Adrenal gland (tissue), 12 donors: Measurements from ENCODE around the gene FHIP1B. TPM values are rescaled to one million over a fixed set of nuclear protein-coding genes. Genes with fewer than 3 reads are reported as not detected.

Source experiments
- DNase-seq, 7 donors: peaks; one replicate each; pipeline ENCODE4 v3.0.0-alpha.2; 2019 to 2020
- H3K27ac ChIP-seq, 5 donors: fragments of 200-600 bp; sonication (generic) in 4 of 5; 1 replicate in 3 of 5; 2 replicates in 2 of 5; pipeline versions ENCODE4 v1.5.1 to v1.8.0; 2016 to 2020; ENCODE audit warnings: mild to moderate bottlenecking in 1 of 5
- H3K27me3 ChIP-seq: fragments of 200-600 bp; 2 replicates; pipeline ENCODE4 v1.8.0; 2021
- H3K36me3 ChIP-seq, 2 donors: fragments of 200-600 bp; replicated peaks in 1 of 2; 1 replicate in 1 of 2; 2 replicates in 1 of 2; pipeline versions ENCODE4 v1.5.1 to v1.8.0; 2018 to 2022
- H3K4me1 ChIP-seq, 2 donors: fragments of 200-600 bp; replicated peaks in 1 of 2; 1 replicate in 1 of 2; 2 replicates in 1 of 2; pipeline versions ENCODE4 v1.5.1 to v1.8.0; 2018 to 2021
- H3K4me3 ChIP-seq, 4 donors: fragments of 200-600 bp; sonication (generic) in 3 of 4; one replicate each; pipeline ENCODE4 v1.5.1; 2016 to 2018
- H3K9me3 ChIP-seq, 3 donors: fragments of 200-600 bp; sonication (generic) in 1 of 3; replicated peaks in 1 of 3; 1 replicate in 2 of 3; 2 replicates in 1 of 3; pipeline versions ENCODE4 v1.5.1 to v1.8.0; 2016 to 2021
- POLR2A ChIP-seq, 2 donors: fragments of 450-650 bp; IDR thresholded peaks; one replicate each; pipeline ENCODE4 v1.6.1; 2017; ENCODE audit warnings: antibody characterized with exemption in 2 of 2, mild to moderate bottlenecking in 2 of 2, moderate library complexity in 1 of 2
- WGBS, 4 donors: extraction: QIAGEN DNeasy Blood & Tissue Kit in 2 of 4; methylation state at CpG; one replicate each; pipeline versions ENCODE4 v1.1.5 to v1.1.7; 2013 to 2017; 5-methylcytosine and 5-hydroxymethylcytosine counted together
- intact Hi-C, 2 donors: fragments of 100-400 bp; cut with DNase I; formaldehyde crosslinking; loops; one replicate each; pipeline versions ENCODE4 v1.14.1 to v1.15.0; 2022 to 2023
- polyA plus RNA-seq, 3 donors: library from polyadenylated mRNA; stranded (reverse); fragments of 200-250 nt in 2 of 3; fragments of 350-450 nt in 1 of 3; fragmentation: Illumina TruSeq in 1 of 3; extraction: RNeasy Lipid Tissue Mini Kit (QIAGEN cat#74804) in 1 of 3; gene quantifications; one replicate each; pipeline ENCODE4 v1.2.3, GENCODE V29; 2013 to 2014
- total RNA-seq, 9 donors: library from RNA; depleted of rRNA in 4 of 9; stranded (reverse); fragments of >200 nt in 4 of 9; fragments of 120-200 nt in 1 of 9; fragmentation: NEBNext Ultra II Directional in 1 of 9; extraction: Animal tissue kit (Norgen Biotek cat#: 25700) in 1 of 9; gene quantifications; one replicate each; pipeline versions ENCODE4 v1.1.0 to v1.2.4, GENCODE V29; 2013 to 2023
- TF ChIP-seq, protein P1 (sequence below), 6 experiments: fragments of 450-650 bp in 4 of 6; fragments of 200-600 bp in 2 of 6; sonication (generic) in 1 of 6; IDR thresholded peaks; 1 replicate in 5 of 6; 2 replicates in 1 of 6; pipeline versions ENCODE4 v1.5.1 to v1.8.0; 2016 to 2021; ENCODE audit warnings: antibody characterized with exemption in 6 of 6, mild to moderate bottlenecking in 2 of 6, moderate library complexity in 1 of 6
- donor health status: healthy with polysubstance abuse.
- donor health status: Bipolar disorder and iron deficiency.
- donor health status: DM: yes; HTN: yes; CAD: no.
- donor health status: DM: no; HTN: no; CAD: no.
- donor health status: DM: no; HTN: no; CAD: no.
- donor health status: DM: yes; HTN: yes; CAD: no.

Gene FHIP1B
- total and polyA plus RNA-seq, 12 donors: 12.5 to 91.2 (median 34.9) TPM

DNA sequence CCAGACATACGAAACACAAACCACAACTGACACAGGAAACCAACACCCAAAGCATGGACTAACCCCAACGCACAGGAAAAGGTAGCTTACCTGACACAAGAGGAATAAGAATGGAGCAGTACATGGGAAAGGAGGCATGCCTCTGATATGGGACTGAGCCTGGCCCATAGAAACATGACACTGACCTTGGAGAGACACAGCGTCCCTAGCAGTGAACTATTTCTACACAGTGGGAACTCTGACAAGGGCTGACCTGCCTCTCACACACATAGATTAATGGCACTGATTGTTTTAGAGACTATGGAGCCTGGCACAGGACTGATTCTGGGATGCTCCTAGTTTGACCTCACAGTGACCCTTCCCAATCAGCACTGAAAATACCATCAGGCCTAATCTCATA, 37.2 kb upstream of the FHIP1B start:
- Histone ChIP-seq H3K27ac (no peak overlapping the region), H3K27me3 (no peaks in the 10 kb centered on the region), H3K36me3 (no peaks in the 10 kb centered on the region), H3K4me3 (no peak overlapping the region), H3K4me1 (no peaks in the 10 kb centered on the region), H3K9me3 (no peaks in the 10 kb centered on the region)
- intact Hi-C loops: no loop called here
- no peak for TF ChIP-seq POLR2A (IDR thresholded peaks at IDR 0.05)
- TF ChIP-seq, protein P1, sequence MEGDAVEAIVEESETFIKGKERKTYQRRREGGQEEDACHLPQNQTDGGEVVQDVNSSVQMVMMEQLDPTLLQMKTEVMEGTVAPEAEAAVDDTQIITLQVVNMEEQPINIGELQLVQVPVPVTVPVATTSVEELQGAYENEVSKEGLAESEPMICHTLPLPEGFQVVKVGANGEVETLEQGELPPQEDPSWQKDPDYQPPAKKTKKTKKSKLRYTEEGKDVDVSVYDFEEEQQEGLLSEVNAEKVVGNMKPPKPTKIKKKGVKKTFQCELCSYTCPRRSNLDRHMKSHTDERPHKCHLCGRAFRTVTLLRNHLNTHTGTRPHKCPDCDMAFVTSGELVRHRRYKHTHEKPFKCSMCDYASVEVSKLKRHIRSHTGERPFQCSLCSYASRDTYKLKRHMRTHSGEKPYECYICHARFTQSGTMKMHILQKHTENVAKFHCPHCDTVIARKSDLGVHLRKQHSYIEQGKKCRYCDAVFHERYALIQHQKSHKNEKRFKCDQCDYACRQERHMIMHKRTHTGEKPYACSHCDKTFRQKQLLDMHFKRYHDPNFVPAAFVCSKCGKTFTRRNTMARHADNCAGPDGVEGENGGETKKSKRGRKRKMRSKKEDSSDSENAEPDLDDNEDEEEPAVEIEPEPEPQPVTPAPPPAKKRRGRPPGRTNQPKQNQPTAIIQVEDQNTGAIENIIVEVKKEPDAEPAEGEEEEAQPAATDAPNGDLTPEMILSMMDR (IDR thresholded peaks at IDR 0.05): no peak
- WGBS, 4 donors: 39 to 69% (median 55%) methylated on average over 2 to 3 of the region's 3 CpGs
- peak in 1 of 7 donors; percentile 24 for DNase-seq

GRCh38 chr11:6270584-6271246, 36.3 kb upstream of the FHIP1B start:
- H3K4me1 ChIP-seq: no peaks in the 10 kb centered on the region
- WGBS, 4 donors: 84 to 89% (median 87%) methylated on average over 30 to 41 of the region's 41 CpGs
- H3K36me3 ChIP-seq: no peaks in the 10 kb centered on the region
- H3K9me3 ChIP-seq: no peaks in the 10 kb centered on the region
- H3K27ac ChIP-seq: no peak overlapping the region
- no peaks in the 10 kb centered on the region for H3K27me3 ChIP-seq
- TF ChIP-seq, protein P1 (IDR thresholded peaks at IDR 0.05): no peak
- no peak for TF ChIP-seq POLR2A (IDR thresholded peaks at IDR 0.05)
- no peak overlapping the region for H3K4me3 ChIP-seq
- DNase-seq: no peak
- intact Hi-C loops: no loop called here

GRCh38 chr11:6269994-6270393, 35.6 kb upstream of the FHIP1B start:
- H3K9me3 ChIP-seq: no peaks in the 10 kb centered on the region
- no peak for TF ChIP-seq POLR2A (IDR thresholded peaks at IDR 0.05)
- TF ChIP-seq, protein P1 (IDR thresholded peaks at IDR 0.05): peak in 1 of 6 experiments; percentile 41
- no peak overlapping the region for H3K4me3 ChIP-seq
- 68 to 86% (median 84%) methylated on average over 17 to 24 of the region's 24 CpGs for WGBS, 4 donors
- no peaks in the 10 kb centered on the region for H3K27me3 ChIP-seq
- peak in 2 of 7 donors; percentile 41 to 50 for DNase-seq
- no peaks in the 10 kb centered on the region for H3K36me3 ChIP-seq
- intact Hi-C loops: no loop called here
- no peaks in the 10 kb centered on the region for H3K4me1 ChIP-seq
- no peak overlapping the region for H3K27ac ChIP-seq

GRCh38 chr11:6268820-6269219, 34.4 kb upstream of the FHIP1B start:
- Histone ChIP-seq H3K27me3 (no peaks in the 10 kb centered on the region), H3K27ac (no peak overlapping the region), H3K9me3 (no peaks in the 10 kb centered on the region), H3K4me3 (no peak overlapping the region), H3K4me1 (no peaks in the 10 kb centered on the region), H3K36me3 (no peaks in the 10 kb centered on the region)
- DNase-seq: no peak
- WGBS, 4 donors: 76 to 91% (median 86%) methylated on average over 1 of the region's 1 CpG
- TF ChIP-seq, protein P1 (IDR thresholded peaks at IDR 0.05): no peak
- no peak for TF ChIP-seq POLR2A (IDR thresholded peaks at IDR 0.05)
- intact Hi-C loops: no loop called here
